IPS-18a (cell line): ENCODE measurements around the gene ARHGAP24.

Experiments
- H3K27ac ChIP-seq: one replicate; pipeline ENCODE4 v1.5.1; 2013; ENCODE audit warnings: low read length
- H3K27me3 ChIP-seq: one replicate; pipeline ENCODE4 v1.6.1; 2013; ENCODE audit warnings: mild to moderate bottlenecking, low read length; ENCODE audit not compliant: control insufficient read depth, insufficient read depth
- H3K36me3 ChIP-seq: one replicate; pipeline ENCODE4 v1.6.1; 2013; ENCODE audit warnings: low read depth, low read length; ENCODE audit not compliant: control insufficient read depth
- H3K4me1 ChIP-seq: one replicate; pipeline ENCODE4 v1.6.1; 2013; ENCODE audit warnings: low read depth, low read length; ENCODE audit not compliant: control insufficient read depth
- H3K4me3 ChIP-seq: one replicate; pipeline ENCODE4 v1.5.1; 2013; ENCODE audit warnings: low read length
- H3K9ac ChIP-seq: one replicate; pipeline ENCODE4 v1.6.1; 2013; ENCODE audit warnings: mild to moderate bottlenecking, low read length, moderate library complexity
- H3K9me3 ChIP-seq: one replicate; pipeline ENCODE4 v1.6.1; 2013; ENCODE audit warnings: low read depth, low read length; ENCODE audit not compliant: control insufficient read depth

ARHGAP24 gene

GRCh38 chr4:85865256-85865655 is 390.3 kb downstream of the ARHGAP24 start:
- Histone ChIP-seq H3K4me1 (no peaks in the 10 kb centered on the region), H3K36me3 (no peaks in the 10 kb centered on the region), H3K27ac (no peak overlapping the region), H3K9me3 (no peaks in the 10 kb centered on the region), H3K9ac (no peak overlapping the region), H3K27me3 (no peaks in the 10 kb centered on the region), H3K4me3 (no peak overlapping the region)

- Histone ChIP-seq H3K27me3 (no peaks in the 10 kb centered on the region), H3K27ac (no peak overlapping the region), H3K4me3 (no peak overlapping the region), H3K9ac (no peak overlapping the region), H3K36me3 (no peaks in the 10 kb centered on the region), H3K4me1 (no peaks in the 10 kb centered on the region), H3K9me3 (no peaks in the 10 kb centered on the region)
Observed at GRCh38 chr4:85866508-85866907, 391.6 kb downstream of the ARHGAP24 start.

GRCh38 chr4:85867271-85867670 is 392.3 kb downstream of the ARHGAP24 start:
- Histone ChIP-seq H3K4me3 (no peak overlapping the region), H3K4me1 (no peaks in the 10 kb centered on the region), H3K36me3 (no peaks in the 10 kb centered on the region), H3K9me3 (no peaks in the 10 kb centered on the region), H3K27me3 (no peaks in the 10 kb centered on the region), H3K9ac (no peak overlapping the region), H3K27ac (no peak overlapping the region)

DNA sequence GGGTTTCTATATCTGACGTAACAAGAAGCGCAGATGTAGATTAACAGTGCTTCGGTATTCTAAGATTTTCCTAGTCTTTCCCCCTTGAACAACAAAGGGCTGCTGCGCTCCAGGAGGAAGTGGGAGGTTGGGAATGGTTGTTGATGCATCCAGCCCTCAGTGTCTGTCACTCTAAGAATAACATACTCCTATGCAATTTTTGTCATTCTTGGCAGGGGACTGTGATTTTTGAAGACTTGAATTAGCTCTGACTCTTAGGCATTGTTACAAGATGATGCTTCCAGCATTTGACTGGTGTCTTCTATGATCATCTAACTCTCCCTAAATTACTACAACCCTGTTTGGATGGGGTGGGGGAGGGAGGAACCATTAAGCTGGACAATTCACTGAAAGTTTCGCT is 394.2 kb downstream of the ARHGAP24 start:
- no peaks in the 10 kb centered on the region for H3K9me3 ChIP-seq
- no peak overlapping the region for H3K27ac ChIP-seq
- H3K4me3 ChIP-seq, result no peak overlapping the region
- no peak overlapping the region for H3K9ac ChIP-seq
- H3K27me3 ChIP-seq, result no peaks in the 10 kb centered on the region
- no peaks in the 10 kb centered on the region for H3K36me3 ChIP-seq
- no peaks in the 10 kb centered on the region for H3K4me1 ChIP-seq

- no peaks in the 10 kb centered on the region for H3K27me3 ChIP-seq
Observed at GRCh38 chr4:85870298-85871083, 395.5 kb downstream of the ARHGAP24 start.

GRCh38 chr4:85873566-85873965 is 398.6 kb downstream of the ARHGAP24 start:
- no peak overlapping the region for H3K9ac ChIP-seq
- no peaks in the 10 kb centered on the region for H3K27me3 ChIP-seq
- no peak overlapping the region for H3K27ac ChIP-seq
- no peaks in the 10 kb centered on the region for H3K36me3 ChIP-seq
- H3K4me3 ChIP-seq, result no peak overlapping the region
- H3K4me1 ChIP-seq, result no peaks in the 10 kb centered on the region
- H3K9me3 ChIP-seq, result no peaks in the 10 kb centered on the region

More at GRCh38 chr4:85870298-85871083, 395.5 kb downstream of the ARHGAP24 start:
- Histone ChIP-seq H3K9ac (no peak overlapping the region), H3K36me3 (no peaks in the 10 kb centered on the region), H3K27ac (no peak overlapping the region), H3K4me1 (no peaks in the 10 kb centered on the region), H3K9me3 (no peaks in the 10 kb centered on the region), H3K4me3 (no peak overlapping the region)

DNA sequence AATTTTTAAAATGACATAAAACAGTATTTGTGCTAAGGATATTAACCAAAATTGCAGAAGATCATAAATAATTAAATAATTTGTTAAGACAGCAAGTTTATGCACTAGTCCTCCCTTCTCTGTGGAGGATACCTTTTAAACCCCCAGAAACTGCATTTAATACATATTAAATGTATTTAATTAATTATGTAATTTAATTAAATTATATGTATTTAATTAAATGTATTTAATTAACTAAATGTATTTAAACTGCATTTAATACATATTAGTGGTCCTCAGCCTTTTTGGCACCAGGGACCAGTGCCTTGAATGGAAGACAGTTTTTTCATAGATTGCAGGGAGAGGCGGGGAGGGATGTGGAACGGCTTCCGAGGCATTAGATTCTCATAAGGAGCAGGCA is 404.6 kb downstream of the ARHGAP24 start:
- Histone ChIP-seq H3K9me3 (no peaks in the 10 kb centered on the region), H3K4me3 (no peak overlapping the region), H3K9ac (no peak overlapping the region), H3K4me1 (peaks cover 4% of the 10 kb centered on the region), H3K36me3 (no peaks in the 10 kb centered on the region), H3K27ac (no peak overlapping the region), H3K27me3 (no peaks in the 10 kb centered on the region)

DNA sequence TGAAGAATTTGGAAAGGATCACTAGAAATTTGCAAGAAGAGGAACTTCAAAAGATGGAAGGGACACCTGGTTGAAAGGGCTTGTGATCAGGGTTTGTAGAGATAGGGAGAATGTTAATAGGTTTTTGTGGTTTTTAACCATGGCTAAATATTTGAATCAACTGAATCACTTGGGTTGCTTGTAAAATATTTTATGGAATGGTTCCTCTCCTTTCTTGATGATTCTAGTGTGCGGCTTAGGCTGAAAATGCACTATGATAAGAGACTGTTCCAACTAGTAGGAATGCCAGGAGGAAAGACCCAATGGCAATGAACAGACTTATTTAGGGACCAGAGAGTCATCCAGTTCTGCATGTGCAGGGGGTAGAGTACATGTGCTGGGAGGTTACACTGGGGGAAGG is 408.2 kb downstream of the ARHGAP24 start:
- Histone ChIP-seq H3K9me3 (no peaks in the 10 kb centered on the region), H3K4me3 (no peak overlapping the region), H3K36me3 (no peaks in the 10 kb centered on the region), H3K9ac (no peak overlapping the region), H3K27ac (no peak overlapping the region), H3K27me3 (no peaks in the 10 kb centered on the region), H3K4me1 (peaks cover 4% of the 10 kb centered on the region)

DNA sequence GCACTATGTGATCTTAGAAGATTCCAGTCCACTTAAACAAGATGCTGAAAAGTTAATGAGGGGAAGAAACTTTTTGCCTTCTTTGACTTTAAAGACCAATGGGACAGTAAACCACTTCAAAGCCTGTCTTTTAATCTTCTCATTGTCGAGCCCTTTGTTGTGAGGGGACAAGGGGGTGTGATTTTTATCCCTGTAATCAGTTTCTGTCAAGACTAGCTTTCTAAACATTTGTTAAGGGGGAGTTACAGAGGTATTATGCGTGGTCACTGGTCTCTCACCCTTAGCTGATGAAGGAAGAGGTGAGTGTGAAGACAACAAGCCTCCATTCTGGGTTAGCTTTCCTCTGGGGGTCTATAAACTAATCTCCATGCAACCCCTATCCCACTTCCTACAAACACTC is 409.3 kb downstream of the ARHGAP24 start:
- H3K9ac ChIP-seq, result no peak overlapping the region
- H3K4me1 ChIP-seq, result peaks cover 4% of the 10 kb centered on the region
- no peaks in the 10 kb centered on the region for H3K36me3 ChIP-seq
- H3K27ac ChIP-seq, result no peak overlapping the region
- no peaks in the 10 kb centered on the region for H3K9me3 ChIP-seq
- no peaks in the 10 kb centered on the region for H3K27me3 ChIP-seq
- H3K4me3 ChIP-seq, result no peak overlapping the region

DNA sequence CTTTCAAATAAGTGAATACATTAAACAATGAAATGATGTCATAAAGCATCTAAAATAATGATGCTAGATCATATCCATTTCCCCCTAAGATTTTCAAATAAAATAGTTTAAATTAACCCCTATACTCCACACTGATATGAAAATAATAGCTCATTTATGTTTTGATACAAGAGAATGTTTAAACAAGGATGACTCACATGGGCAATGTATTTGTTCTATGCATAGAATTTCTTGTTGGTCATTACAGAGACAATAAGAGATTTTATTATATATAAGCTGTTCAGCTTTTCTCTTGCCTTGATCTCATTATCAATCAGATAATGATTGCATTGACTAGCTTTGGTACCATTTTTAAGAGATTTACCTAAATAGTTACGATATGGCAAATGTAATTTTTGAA is 411.7 kb downstream of the ARHGAP24 start:
- Histone ChIP-seq H3K4me3 (no peak overlapping the region), H3K27me3 (no peaks in the 10 kb centered on the region), H3K9ac (no peak overlapping the region), H3K4me1 (peaks cover 4% of the 10 kb centered on the region), H3K27ac (no peak overlapping the region), H3K9me3 (no peaks in the 10 kb centered on the region), H3K36me3 (no peaks in the 10 kb centered on the region)

- no peaks in the 10 kb centered on the region for H3K36me3 ChIP-seq
- no peak overlapping the region for H3K27ac ChIP-seq
- no peaks in the 10 kb centered on the region for H3K9me3 ChIP-seq
- no peak overlapping the region for H3K4me3 ChIP-seq
- H3K4me1 ChIP-seq, result no peaks in the 10 kb centered on the region
- H3K9ac ChIP-seq, result no peak overlapping the region
- H3K27me3 ChIP-seq, result no peaks in the 10 kb centered on the region
Observed at GRCh38 chr4:85889314-85889713, 414.4 kb downstream of the ARHGAP24 start.

DNA sequence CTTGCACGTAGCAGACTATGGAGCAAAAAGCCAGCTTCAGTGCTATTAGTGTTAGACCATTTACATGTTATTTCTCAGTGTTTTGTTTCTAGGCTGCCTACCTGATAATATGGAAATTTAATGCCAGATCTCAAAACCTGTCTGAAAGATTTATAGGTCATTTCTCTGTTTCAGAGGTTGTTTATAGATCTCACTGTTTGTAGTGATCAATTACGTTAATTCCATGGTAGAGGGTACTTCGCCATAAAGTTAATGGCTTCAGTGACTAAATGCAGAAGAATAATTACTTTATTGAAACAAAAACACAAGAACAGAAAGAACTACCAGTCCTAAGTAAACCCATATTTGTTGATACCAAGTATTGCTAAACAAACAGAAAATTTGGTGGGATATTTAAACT is 420.8 kb downstream of the ARHGAP24 start:
- no peak overlapping the region for H3K27ac ChIP-seq
- no peak overlapping the region for H3K4me3 ChIP-seq
- H3K36me3 ChIP-seq, result no peaks in the 10 kb centered on the region

More for the DNA sequence above, 420.8 kb downstream of the ARHGAP24 start:
- Histone ChIP-seq H3K9me3 (no peaks in the 10 kb centered on the region), H3K27me3 (no peaks in the 10 kb centered on the region), H3K9ac (no peak overlapping the region), H3K4me1 (no peaks in the 10 kb centered on the region)
